Fibroblast of villous mesenchyme (primary cell): ENCODE results near the gene AXIN2. TPM values are rescaled to one million over a fixed set of nuclear protein-coding genes. Genes with fewer than 3 reads are reported as not detected.
"Not testable (repeated sequence)": the region's sequence is repeated elsewhere in the genome, so short reads cannot be mapped to it uniquely, and the experiment has no call there.

Experiments used
- DNase-seq: peaks from one replicate; pipeline ENCODE4 v3.0.0-alpha.2; 2010; ENCODE audit warnings: low read depth
- H3K4me3 ChIP-seq: 2 replicates; pipeline ENCODE4 v1.5.1; 2011; ENCODE audit warnings: low read depth, mild to moderate bottlenecking, low read length
- CTCF ChIP-seq: IDR thresholded peaks from 2 replicates; pipeline ENCODE4 v1.5.1; 2012; ENCODE audit warnings: low read depth, mild to moderate bottlenecking, low read length; ENCODE audit not compliant: insufficient read depth
- total RNA-seq: library from RNA; depleted of rRNA; stranded (reverse); fragments of >200 nt; gene quantifications from 2 replicates; pipeline ENCODE4 v1.2.3, GENCODE V29; 2012

Gene AXIN2
- total RNA-seq, 1 donor, result 1.3 TPM

- DNase-seq, result no peak
- TF ChIP-seq CTCF, result no peak
- no peak overlapping the region for H3K4me3 ChIP-seq
Measured at GRCh38 chr17:65495122-65496055, 66.1 kb downstream of the AXIN2 start.

GRCh38 chr17:65489413-65490155 is 71.9 kb downstream of the AXIN2 start:
- H3K4me3 ChIP-seq, result no peak overlapping the region
- TF ChIP-seq CTCF, result no peak
- DNase-seq, result no peak

- TF ChIP-seq CTCF, result no peak
- no peak overlapping the region for H3K4me3 ChIP-seq
- no peak for DNase-seq
Measured at GRCh38 chr17:65488665-65489064, 72.8 kb downstream of the AXIN2 start.

- no peak for TF ChIP-seq CTCF
- no peak for DNase-seq
- H3K4me3 ChIP-seq, result no peak overlapping the region
Measured at GRCh38 chr17:65487990-65488389, 73.5 kb downstream of the AXIN2 start.

GRCh38 chr17:65487161-65487560 is 74.3 kb downstream of the AXIN2 start:
- no peak for TF ChIP-seq CTCF
- H3K4me3 ChIP-seq, result no peak overlapping the region
- DNase-seq, result no peak

- TF ChIP-seq CTCF, result no peak
- no peak for DNase-seq
- no peak overlapping the region for H3K4me3 ChIP-seq
Measured at GRCh38 chr17:65485388-65486299, 75.8 kb downstream of the AXIN2 start.

- DNase-seq, H3K4me3 ChIP-seq: not testable (repeated sequence)
Measured at GRCh38 chr17:65484405-65484804, 77.0 kb downstream of the AXIN2 start.
